ENCODE data around the gene PANK4.

GRCh38 chr1:2462819-2463218, 63.6 kb downstream of the PANK4 start:
- TF ChIP-seq GATA2 (IDR thresholded peaks at IDR 0.05; ENCODE audit: low read depth, low read length) = no peak
- TF ChIP-seq GATA3 (IDR thresholded peaks at IDR 0.05; ENCODE audit: low read depth, low read length) = no peak

Measured in SH-SY5Y (cell line).